HepG2 (cell line): ENCODE measurements around the gene ALG14. TPM values are rescaled to one million over a fixed set of nuclear protein-coding genes. Genes with fewer than 3 reads are reported as not detected.

ENCODE experiments used
- DRAP1 ChIP-seq: IDR thresholded peaks from 2 replicates; pipeline ENCODE4 v1.6.1; 2016; ENCODE audit warnings: missing genetic modification reagents, missing compliant biosample characterization
- KMT2A ChIP-seq: sonication (generic); formaldehyde crosslinking; IDR thresholded peaks from 2 replicates; pipeline ENCODE4 v1.4.0; 2020; ENCODE audit warnings: missing genetic modification reagents
- MYC ChIP-seq: sonication (generic); formaldehyde crosslinking; IDR thresholded peaks from 2 replicates; pipeline ENCODE4 v1.9.0; 2021; ENCODE audit warnings: missing genetic modification reagents, borderline replicate concordance
- SALL2 ChIP-seq: sonication (generic); formaldehyde crosslinking; IDR thresholded peaks from 2 replicates; pipeline ENCODE4 v1.8.1; 2023; ENCODE audit warnings: mild to moderate bottlenecking, missing genetic modification reagents, inconsistent platforms
- SCMH1 ChIP-seq: sonication (generic); formaldehyde crosslinking; IDR thresholded peaks from 2 replicates; pipeline ENCODE4 v1.9.0; 2021; ENCODE audit warnings: missing genetic modification reagents, mild to moderate bottlenecking, borderline replicate concordance
- SMYD3 ChIP-seq: sonication (generic); formaldehyde crosslinking; IDR thresholded peaks from 2 replicates; pipeline ENCODE4 v1.8.1; 2023; ENCODE audit warnings: mild to moderate bottlenecking, missing genetic modification reagents
- USF2 ChIP-seq, 2 experiments: sonication (generic) in 1 of 2; formaldehyde crosslinking in 1 of 2; IDR thresholded peaks; 2 replicates each; pipeline versions ENCODE4 v1.5.1 to v1.6.1; 2011 to 2020; ENCODE audit warnings: borderline replicate concordance in 1 of 2, low read depth in 1 of 2, low read length in 1 of 2, mild to moderate bottlenecking in 1 of 2, missing genetic modification reagents in 1 of 2, moderate library complexity in 1 of 2
- ZBTB44 ChIP-seq: sonication (generic); formaldehyde crosslinking; IDR thresholded peaks from 2 replicates; pipeline ENCODE4 v1.4.0; 2020; ENCODE audit warnings: missing genetic modification reagents
- ZFP82 ChIP-seq: sonication (generic); formaldehyde crosslinking; IDR thresholded peaks from 2 replicates; pipeline ENCODE4 v1.5.1; 2020; ENCODE audit warnings: mild to moderate bottlenecking, missing genetic modification reagents, borderline replicate concordance
- ZNF12 ChIP-seq: sonication (generic); formaldehyde crosslinking; IDR thresholded peaks from 2 replicates; pipeline ENCODE4 v1.5.0; 2020; ENCODE audit warnings: missing genetic modification reagents
- ZNF275 ChIP-seq: sonication (generic); formaldehyde crosslinking; IDR thresholded peaks from 2 replicates; pipeline ENCODE4 v1.8.0; 2022; ENCODE audit warnings: missing genetic modification reagents, mild to moderate bottlenecking, inconsistent platforms, borderline replicate concordance
- ZNF281 ChIP-seq: sonication (generic); formaldehyde crosslinking; IDR thresholded peaks from 2 replicates; pipeline ENCODE4 v1.4.0; 2020; ENCODE audit warnings: missing genetic modification reagents, borderline replicate concordance
- ZNF331 ChIP-seq: sonication (generic); formaldehyde crosslinking; IDR thresholded peaks from 2 replicates; pipeline ENCODE4 v1.4.0; 2020; ENCODE audit warnings: missing genetic modification reagents
- ZNF530 ChIP-seq: sonication (generic); formaldehyde crosslinking; IDR thresholded peaks from 2 replicates; pipeline ENCODE4 v1.5.0; 2020; ENCODE audit warnings: low read depth, mild to moderate bottlenecking, missing genetic modification reagents
- ZNF709 ChIP-seq: sonication (generic); formaldehyde crosslinking; IDR thresholded peaks from 2 replicates; pipeline ENCODE4 v1.5.0; 2020; ENCODE audit warnings: mild to moderate bottlenecking, missing genetic modification reagents
- polyA plus RNA-seq, 8 experiments: library from polyadenylated mRNA; depleted of rRNA in 3 of 8; stranded (reverse) in 7 of 8; unstranded in 1 of 8; fragments of >200 nt; fragmentation: Illumina TruSeq in 4 of 8; extraction: Trizol in 4 of 8; gene quantifications; 2 replicates each; pipeline versions ENCODE4 v1.2.1 to v1.2.3, GENCODE V29; 2011 to 2016; ENCODE audit warnings: low read depth in 4 of 8, missing spikeins in 1 of 8, mixed read lengths in 1 of 8; ENCODE audit not compliant: insufficient read depth in 1 of 8
- total RNA-seq, 5 experiments: library from RNA; depleted of rRNA; stranded (reverse); fragments of >200 nt; fragmentation: Illumina TruSeq; extraction: Trizol; gene quantifications; 2 replicates each; pipeline ENCODE4 v1.2.3, GENCODE V29; 2016; ENCODE audit warnings: low read depth in 1 of 5

Gene ALG14
- total and polyA plus RNA-seq, 2 of the 13 experiments (the other 11 are each of a cell fraction or from before 2014, with no cell fraction given) = 4.5 to 12.7 TPM

- TF ChIP-seq ZBTB44 (CRISPR knock-in tag) = no peak
- peak; percentile 71 for TF ChIP-seq ZNF12 (CRISPR knock-in tag)
- TF ChIP-seq ZNF331 (CRISPR knock-in tag) = peak; percentile 88
- no peak for TF ChIP-seq SCMH1 (CRISPR knock-in tag)
- peak; percentile 96 for TF ChIP-seq SMYD3 (CRISPR knock-in tag)
- no peak for TF ChIP-seq USF2 (IDR thresholded peaks at IDR 0.05; ENCODE audit: low read depth, low read length)
- no peak for TF ChIP-seq USF2 (CRISPR knock-in tag; IDR thresholded peaks at IDR 0.05; ENCODE audit: borderline replicate concordance)
- TF ChIP-seq MYC (CRISPR knock-in tag) = peak; percentile 75
- no peak for TF ChIP-seq ZNF530
- TF ChIP-seq ZNF709 (CRISPR knock-in tag) = peak; percentile 70; the same call in 1 of the 2 replicates
- TF ChIP-seq KMT2A (CRISPR knock-in tag) = peak; percentile 64
- peak; percentile 56 for TF ChIP-seq ZNF281
- no peak; the same call in 1 of the 2 replicates for TF ChIP-seq DRAP1 (CRISPR knock-in tag)
- TF ChIP-seq ZNF275 = peak; percentile 70; the same call in 1 of the 2 replicates
- TF ChIP-seq SALL2 (CRISPR knock-in tag) = peak; percentile 76; the same call in 1 of the 2 replicates
- TF ChIP-seq ZFP82 = 0 out of 2 replicates have a peak, but pooled peaks have one; percentile 49
These were observed 49.5 kb upstream of the ALG14 start (continued) for GRCh38 chr1:95122151-95122697.
